Common myeloid progenitor, CD34-positive (primary cell): Measurements from ENCODE around the gene RANBP17.

Source experiments
- CTCF ChIA-PET: fragments of 350-600 bp; sonication (Branson Sonifier 250); formaldehyde crosslinking; loops from one replicate; lab custom pipeline; 2021; ENCODE audit warnings: antibody characterized with exemption; lab: Charles Lee
- POLR2A ChIA-PET: fragments of 350-600 bp; sonication (Branson Sonifier 250); formaldehyde crosslinking; loops from one replicate; lab custom pipeline; 2021; ENCODE audit warnings: antibody characterized with exemption; lab: Charles Lee
- DNase-seq, 3 donors: peaks; one replicate each; pipeline versions ENCODE4 v3.0.0 to v3.0.0-alpha.2; 2013
- H3K27ac ChIP-seq, 2 experiments: 1 replicate in 1 of 2; 2 replicates in 1 of 2; pipeline ENCODE4 v1.7.0; 2013; ENCODE audit warnings: inconsistent platforms in 2 of 2, low read length in 2 of 2, mild to moderate bottlenecking in 2 of 2, low read depth in 1 of 2, moderate library complexity in 1 of 2; ENCODE audit not compliant: severe bottlenecking in 2 of 2, insufficient read depth in 1 of 2, poor library complexity in 1 of 2
- H3K27me3 ChIP-seq, 5 experiments: replicated peaks in 2 of 5; 1 replicate in 3 of 5; 2 replicates in 2 of 5; pipeline versions ENCODE4 v1.6.1 to v1.7.0; 2013; ENCODE audit warnings: low read length in 4 of 5, mild to moderate bottlenecking in 2 of 5, moderate library complexity in 2 of 5, inconsistent platforms in 1 of 5; ENCODE audit not compliant: insufficient read depth in 5 of 5, control insufficient read depth in 4 of 5
- H3K36me3 ChIP-seq, 4 experiments: 1 replicate in 2 of 4; 2 replicates in 2 of 4; pipeline versions ENCODE4 v1.6.1 to v1.7.0; 2013; ENCODE audit warnings: low read length in 3 of 4, control low read depth in 1 of 4, mild to moderate bottlenecking in 1 of 4; ENCODE audit not compliant: control insufficient read depth in 4 of 4, insufficient read depth in 4 of 4
- H3K4me1 ChIP-seq, 4 experiments: 1 replicate in 3 of 4; 2 replicates in 1 of 4; pipeline versions ENCODE4 v1.6.1 to v1.7.1; 2013; ENCODE audit warnings: low read length in 3 of 4, mild to moderate bottlenecking in 3 of 4, control low read depth in 1 of 4, inconsistent platforms in 1 of 4, moderate library complexity in 1 of 4; ENCODE audit not compliant: control insufficient read depth in 4 of 4, insufficient read depth in 4 of 4; ENCODE audit errors: control extremely low read depth in 1 of 4
- H3K4me3 ChIP-seq, 7 experiments: 1 replicate in 4 of 7; 2 replicates in 3 of 7; pipeline versions ENCODE4 v1.5.1 to v1.7.0; 2013; ENCODE audit warnings: mild to moderate bottlenecking in 7 of 7, low read length in 6 of 7, moderate library complexity in 6 of 7, inconsistent platforms in 2 of 7, low read depth in 2 of 7, control low read depth in 1 of 7; ENCODE audit not compliant: insufficient read depth in 4 of 7, control insufficient read depth in 1 of 7; ENCODE audit errors: extremely low read depth in 1 of 7
- H3K9me3 ChIP-seq, 5 experiments: 1 replicate in 4 of 5; 2 replicates in 1 of 5; pipeline versions ENCODE4 v1.6.1 to v1.7.1; 2013; ENCODE audit warnings: low read length in 4 of 5, mild to moderate bottlenecking in 2 of 5, inconsistent platforms in 1 of 5, low read depth in 1 of 5, moderate library complexity in 1 of 5; ENCODE audit not compliant: control insufficient read depth in 4 of 5, insufficient read depth in 2 of 5; ENCODE audit errors: control extremely low read depth in 1 of 5
- WGBS: methylation state at CpG from one replicate; pipeline ENCODE4 v1.1.5; 2013; ENCODE audit not compliant: insufficient coverage; 5-methylcytosine and 5-hydroxymethylcytosine counted together

RANBP17 gene

DNA sequence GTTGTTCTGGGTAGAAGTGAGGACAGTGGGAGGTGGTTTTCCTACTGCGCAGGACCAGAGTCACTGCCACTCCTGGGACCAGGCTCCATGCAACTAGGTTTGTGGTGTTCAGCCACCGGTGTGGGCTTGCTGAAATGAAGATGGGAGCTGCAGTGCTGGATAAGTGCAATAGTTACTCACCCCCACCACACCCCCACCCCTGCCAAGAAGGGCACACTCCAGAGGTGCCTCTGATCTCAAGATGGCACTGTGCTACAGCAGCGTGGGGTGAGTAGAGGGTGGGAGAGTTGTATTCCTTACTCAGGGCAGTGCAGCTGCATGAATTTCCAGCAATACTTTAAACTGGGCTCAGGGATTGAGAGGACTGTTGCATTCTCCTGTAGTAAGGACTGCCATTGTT lies 259.8 kb downstream of the RANBP17 start:
- ChIA-PET CTCF (no interaction called here), POLR2A (no interaction called here)
- no peak overlapping the region for H3K4me3 ChIP-seq
- WGBS, result 100% methylated on average over 1 of the region's 3 CpGs
- no peaks in the 10 kb centered on the region for H3K4me1 ChIP-seq
- H3K36me3 ChIP-seq, result peaks cover 0 to 5% (median 0%) of the 10 kb centered on the region in 4 experiments
- DNase-seq, result no peak
- H3K27ac ChIP-seq, result no peak overlapping the region
- H3K27me3 ChIP-seq, result no peaks in the 10 kb centered on the region
- peaks cover 0 to 7% (median 0%) of the 10 kb centered on the region in 5 experiments for H3K9me3 ChIP-seq

DNA sequence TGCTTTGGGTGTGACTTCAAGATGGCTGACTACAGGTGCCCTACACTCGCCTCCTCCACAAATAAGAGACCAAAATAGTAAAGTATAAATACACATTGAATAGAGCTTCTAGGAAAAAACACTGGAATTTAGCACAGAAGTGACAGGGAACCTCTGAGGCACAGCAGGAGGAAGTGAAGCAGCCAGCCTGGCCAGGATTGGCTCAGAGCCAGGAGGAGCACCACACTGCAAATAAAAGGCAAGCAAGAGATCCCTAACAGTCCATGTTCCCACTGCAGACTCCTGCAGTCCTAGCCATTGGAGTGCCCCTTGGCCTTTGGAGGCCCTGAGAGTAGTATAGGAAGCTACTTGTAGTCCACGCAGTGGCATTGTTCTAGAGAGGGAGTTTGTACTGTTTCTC lies 260.6 kb downstream of the RANBP17 start:
- H3K4me1 ChIP-seq, result no peaks in the 10 kb centered on the region
- WGBS, result no CpG with 5 or more reads among the region's 2 CpGs
- ChIA-PET CTCF (no interaction called here), POLR2A (interaction anchor here (0.5 kb wide), 1 partner anchor 18 kb away, joined by 4 read pairs; no protein-coding TSS in a partner anchor)
- peaks cover 0 to 7% (median 0%) of the 10 kb centered on the region in 5 experiments for H3K9me3 ChIP-seq
- peak; percentile 4 to 47 (median 39) for DNase-seq
- peaks cover 0 to 5% (median 0%) of the 10 kb centered on the region in 4 experiments for H3K36me3 ChIP-seq
- no peak overlapping the region for H3K27ac ChIP-seq
- no peaks in the 10 kb centered on the region for H3K27me3 ChIP-seq
- no peak overlapping the region for H3K4me3 ChIP-seq

DNA sequence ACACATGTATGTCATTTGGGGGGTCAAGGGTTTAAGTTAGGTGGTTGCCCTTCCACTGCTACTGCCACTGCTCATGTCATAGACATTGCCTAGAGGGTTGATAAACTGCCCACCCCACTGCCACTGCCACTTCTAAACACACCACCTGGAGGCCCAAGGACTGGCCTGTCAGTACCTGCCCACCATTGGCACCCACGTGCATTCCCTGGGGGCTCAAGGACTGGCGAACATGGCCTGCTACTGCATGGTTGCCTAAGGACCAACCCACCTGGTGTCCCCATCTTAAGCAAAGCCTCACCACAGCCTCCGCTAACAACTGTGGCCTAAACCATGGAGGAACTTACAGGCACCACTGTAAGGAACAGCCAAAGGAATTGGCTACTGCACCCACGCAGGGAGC lies 261.6 kb downstream of the RANBP17 start:
- CTCF ChIA-PET, result no interaction called here
- peaks cover 0 to 7% (median 0%) of the 10 kb centered on the region in 5 experiments for H3K9me3 ChIP-seq
- WGBS, result 100% methylated on average over 1 of the region's 4 CpGs
- DNase-seq, result no peak
- H3K27ac ChIP-seq, result no peak overlapping the region
- H3K36me3 ChIP-seq, result peaks cover 0 to 5% (median 0%) of the 10 kb centered on the region in 4 experiments
- no peaks in the 10 kb centered on the region for H3K4me1 ChIP-seq
- H3K27me3 ChIP-seq, result no peaks in the 10 kb centered on the region
- H3K4me3 ChIP-seq, result no peak overlapping the region
- POLR2A ChIA-PET, result no interaction called here

DNA sequence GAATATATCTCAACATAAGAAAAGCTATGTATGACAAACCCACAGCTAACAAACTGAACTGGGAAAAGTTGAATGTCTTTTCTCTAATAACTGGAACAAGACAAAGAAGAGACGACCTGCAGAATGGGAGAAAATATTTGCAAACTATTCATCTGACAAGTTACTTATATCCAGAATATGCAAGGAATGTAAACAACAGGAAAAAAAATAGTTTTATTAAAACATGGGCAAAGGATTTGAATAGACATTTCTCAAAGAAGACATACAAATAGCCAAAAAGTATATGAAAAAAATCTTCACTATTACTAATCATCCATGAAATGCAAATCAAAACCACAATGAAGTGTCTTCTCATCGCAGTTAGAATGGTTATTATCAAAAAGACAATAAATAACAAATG lies 265.5 kb downstream of the RANBP17 start:
- H3K4me3 ChIP-seq, result no peak overlapping the region
- WGBS, result no CpG with 5 or more reads among the region's 2 CpGs
- no peaks in the 10 kb centered on the region for H3K9me3 ChIP-seq
- CTCF ChIA-PET, result no interaction called here
- peaks cover 0 to 5% (median 0%) of the 10 kb centered on the region in 4 experiments for H3K36me3 ChIP-seq
- H3K4me1 ChIP-seq, result no peaks in the 10 kb centered on the region
- no peak overlapping the region for H3K27ac ChIP-seq
- POLR2A ChIA-PET, result no interaction called here
- DNase-seq, result no peak
- no peaks in the 10 kb centered on the region for H3K27me3 ChIP-seq

DNA sequence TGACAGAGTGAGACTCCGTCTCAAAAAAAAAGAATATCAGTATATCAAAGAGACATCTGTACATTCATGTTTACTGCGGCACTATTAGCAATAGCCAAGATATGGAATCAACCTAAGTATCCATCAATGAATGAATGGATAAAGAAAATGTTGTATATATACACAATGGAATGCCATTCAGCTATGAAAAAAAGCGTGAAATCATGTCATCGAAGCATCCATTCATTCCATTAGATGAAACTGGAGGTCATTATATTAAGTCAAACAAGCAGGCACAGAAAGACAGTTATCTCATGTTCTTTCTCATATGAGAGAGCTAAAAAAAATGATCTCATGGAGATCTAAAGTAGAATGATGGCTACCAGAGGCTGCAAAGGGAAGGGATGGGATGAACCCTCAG lies 266.3 kb downstream of the RANBP17 start:
- Histone ChIP-seq H3K27ac (no peak overlapping the region), H3K36me3 (peaks cover 0 to 3% (median 0%) of the 10 kb centered on the region in 4 experiments), H3K4me3 (no peak overlapping the region), H3K9me3 (no peaks in the 10 kb centered on the region), H3K4me1 (no peaks in the 10 kb centered on the region), H3K27me3 (no peaks in the 10 kb centered on the region)
- ChIA-PET CTCF (no interaction called here), POLR2A (no interaction called here)
- DNase-seq, result no peak
- no CpG with 5 or more reads among the region's 4 CpGs for WGBS

DNA sequence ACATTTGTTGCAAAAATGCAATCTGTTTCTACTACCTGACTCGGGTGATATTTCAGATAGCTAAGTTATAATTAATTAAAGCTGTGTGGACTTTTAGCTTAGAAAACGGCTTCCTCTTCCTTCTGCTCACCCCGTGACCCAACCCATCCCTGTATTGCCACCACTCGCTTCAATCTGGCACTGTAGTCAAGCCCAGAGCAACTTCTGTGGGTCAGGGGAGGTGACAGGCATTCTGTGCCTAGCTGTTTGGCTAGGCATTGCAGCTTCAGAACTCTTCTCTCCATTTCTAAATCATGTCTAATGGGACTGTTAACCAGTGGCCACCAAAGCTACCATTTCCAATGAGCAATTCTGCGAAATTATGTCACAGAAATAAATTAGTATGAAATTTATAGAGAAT lies 267.5 kb downstream of the RANBP17 start:
- ChIA-PET CTCF (no interaction called here), POLR2A (no interaction called here)
- Histone ChIP-seq H3K27me3 (no peaks in the 10 kb centered on the region), H3K4me3 (no peak overlapping the region), H3K9me3 (no peaks in the 10 kb centered on the region), H3K36me3 (no peaks in the 10 kb centered on the region), H3K27ac (no peak overlapping the region), H3K4me1 (no peaks in the 10 kb centered on the region)
- DNase-seq, result no peak
- WGBS, result 100% methylated on average over 2 of the region's 5 CpGs

DNA sequence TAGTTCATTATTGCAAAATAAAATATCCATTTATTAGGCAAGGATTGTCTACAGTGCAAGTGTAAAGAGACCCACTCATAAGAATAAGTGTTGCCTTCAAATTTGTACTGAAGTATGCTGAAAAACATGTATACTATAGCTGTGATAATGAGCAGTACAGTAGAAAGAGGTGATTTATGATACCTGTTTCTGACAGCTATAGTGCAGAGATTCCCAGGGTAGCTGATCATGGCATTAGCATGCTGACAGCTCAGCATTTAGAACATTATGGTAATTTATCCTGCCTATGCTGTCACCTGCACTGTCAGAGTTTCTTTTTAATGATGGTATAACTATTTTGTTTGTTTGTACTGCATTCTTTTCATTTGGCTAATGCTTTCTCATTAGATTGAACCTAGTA lies 269.7 kb downstream of the RANBP17 start:
- no peak overlapping the region for H3K27ac ChIP-seq
- ChIA-PET POLR2A (no interaction called here), CTCF (no interaction called here)
- H3K36me3 ChIP-seq, result no peaks in the 10 kb centered on the region
- H3K4me1 ChIP-seq, result no peaks in the 10 kb centered on the region
- no peak for DNase-seq
- no peak overlapping the region for H3K4me3 ChIP-seq
- H3K27me3 ChIP-seq, result no peaks in the 10 kb centered on the region
- no peaks in the 10 kb centered on the region for H3K9me3 ChIP-seq
